SJCRH30 (cell line): Measurements from ENCODE around the gene CSF1R. TPM values are rescaled to one million over a fixed set of nuclear protein-coding genes. Genes with fewer than 3 reads are reported as not detected.

Experiments
- DNase-seq, 2 experiments: peaks; one replicate each; pipeline ENCODE4 v3.0.0-alpha.2; 2015 to 2020
- H3K27ac ChIP-seq: fragments of 250-450 bp; sonication (Bioruptor Pico); 2 replicates; pipeline ENCODE4 v1.5.1; 2020; ENCODE audit warnings: mild to moderate bottlenecking, moderate library complexity
- H3K27me3 ChIP-seq: fragments of 250-450 bp; sonication (Bioruptor Pico); 2 replicates; pipeline ENCODE4 v1.5.1; 2020; ENCODE audit warnings: mild to moderate bottlenecking, moderate library complexity
- H3K36me3 ChIP-seq: fragments of 250-450 bp; sonication (Bioruptor Pico); 2 replicates; pipeline ENCODE4 v1.5.1; 2020; ENCODE audit warnings: mild to moderate bottlenecking, moderate library complexity
- H3K4me1 ChIP-seq: fragments of 250-450 bp; sonication (Bioruptor Pico); 2 replicates; pipeline ENCODE4 v1.5.1; 2020; ENCODE audit warnings: mild to moderate bottlenecking, moderate library complexity
- H3K4me3 ChIP-seq: fragments of 250-450 bp; sonication (Bioruptor Pico); 2 replicates; pipeline ENCODE4 v1.5.1; 2020; ENCODE audit warnings: mild to moderate bottlenecking, moderate library complexity
- H3K9me3 ChIP-seq: fragments of 250-450 bp; sonication (Bioruptor Pico); replicated peaks from 2 replicates; pipeline ENCODE4 v1.5.1; 2020; ENCODE audit warnings: mild to moderate bottlenecking, moderate library complexity
- total RNA-seq: library from RNA; depleted of rRNA; stranded (reverse); fragments of >200 nt; shearing (Covaris generic); gene quantifications from 2 replicates; pipeline ENCODE4 v1.2.3, GENCODE V29; 2014

CSF1R gene
- total RNA-seq, 1 experiment from 2014 or later: 0.06 TPM

DNA sequence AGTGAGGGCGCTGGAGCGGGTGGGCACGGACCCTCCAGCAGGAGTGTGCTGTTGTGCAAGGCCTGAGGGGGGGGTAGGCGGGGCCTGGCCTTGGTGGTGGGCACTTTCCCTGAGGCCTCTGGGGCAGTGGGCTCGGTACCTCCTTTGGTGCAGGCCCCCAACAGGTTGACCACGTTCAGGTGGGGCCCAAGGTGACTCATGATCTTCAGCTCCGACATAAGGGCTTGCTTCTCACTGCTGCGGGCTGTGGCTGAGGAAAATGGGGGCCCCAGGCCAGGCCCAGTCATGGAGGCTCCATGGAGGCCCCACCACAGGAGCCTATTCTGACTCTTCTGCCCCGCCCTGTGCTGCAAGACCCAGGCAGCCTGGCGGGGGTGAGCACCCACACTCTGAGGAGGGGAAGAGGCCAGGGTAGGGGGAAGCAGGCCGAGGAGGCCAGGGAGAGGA, 37.8 kb upstream of the CSF1R start:
- H3K36me3 ChIP-seq: no peaks in the 10 kb centered on the region
- H3K4me3 ChIP-seq: no peak overlapping the region

DNA sequence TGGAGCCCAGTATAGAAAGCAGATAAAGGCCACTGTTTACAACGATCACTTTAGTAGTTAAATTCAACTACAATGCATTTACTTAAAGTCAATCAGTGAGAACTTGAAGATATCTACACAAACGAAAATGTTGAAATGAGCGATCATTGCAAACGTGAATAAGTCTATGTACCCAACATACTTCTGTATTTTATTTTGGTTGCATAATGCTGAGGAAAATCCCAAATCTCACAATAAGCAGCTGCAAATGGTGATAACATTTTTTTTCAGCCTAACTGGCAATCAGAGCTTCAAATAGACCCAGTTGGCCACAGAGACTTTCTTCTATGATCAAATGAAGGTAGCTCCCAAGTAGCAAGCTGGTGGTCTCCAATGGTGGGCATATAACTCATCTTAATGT, 37.2 kb upstream of the CSF1R start:
- Histone ChIP-seq H3K27me3 (no peaks in the 10 kb centered on the region), H3K4me1 (no peaks in the 10 kb centered on the region), H3K9me3 (no peaks in the 10 kb centered on the region), H3K36me3 (no peaks in the 10 kb centered on the region), H3K4me3 (no peak overlapping the region), H3K27ac (no peak overlapping the region)
- no peak for DNase-seq

More for the DNA sequence above, 37.8 kb upstream of the CSF1R start:
- no peak overlapping the region for H3K27ac ChIP-seq
- no peaks in the 10 kb centered on the region for H3K4me1 ChIP-seq
- no peaks in the 10 kb centered on the region for H3K27me3 ChIP-seq
- no peak for DNase-seq
- no peaks in the 10 kb centered on the region for H3K9me3 ChIP-seq

DNA sequence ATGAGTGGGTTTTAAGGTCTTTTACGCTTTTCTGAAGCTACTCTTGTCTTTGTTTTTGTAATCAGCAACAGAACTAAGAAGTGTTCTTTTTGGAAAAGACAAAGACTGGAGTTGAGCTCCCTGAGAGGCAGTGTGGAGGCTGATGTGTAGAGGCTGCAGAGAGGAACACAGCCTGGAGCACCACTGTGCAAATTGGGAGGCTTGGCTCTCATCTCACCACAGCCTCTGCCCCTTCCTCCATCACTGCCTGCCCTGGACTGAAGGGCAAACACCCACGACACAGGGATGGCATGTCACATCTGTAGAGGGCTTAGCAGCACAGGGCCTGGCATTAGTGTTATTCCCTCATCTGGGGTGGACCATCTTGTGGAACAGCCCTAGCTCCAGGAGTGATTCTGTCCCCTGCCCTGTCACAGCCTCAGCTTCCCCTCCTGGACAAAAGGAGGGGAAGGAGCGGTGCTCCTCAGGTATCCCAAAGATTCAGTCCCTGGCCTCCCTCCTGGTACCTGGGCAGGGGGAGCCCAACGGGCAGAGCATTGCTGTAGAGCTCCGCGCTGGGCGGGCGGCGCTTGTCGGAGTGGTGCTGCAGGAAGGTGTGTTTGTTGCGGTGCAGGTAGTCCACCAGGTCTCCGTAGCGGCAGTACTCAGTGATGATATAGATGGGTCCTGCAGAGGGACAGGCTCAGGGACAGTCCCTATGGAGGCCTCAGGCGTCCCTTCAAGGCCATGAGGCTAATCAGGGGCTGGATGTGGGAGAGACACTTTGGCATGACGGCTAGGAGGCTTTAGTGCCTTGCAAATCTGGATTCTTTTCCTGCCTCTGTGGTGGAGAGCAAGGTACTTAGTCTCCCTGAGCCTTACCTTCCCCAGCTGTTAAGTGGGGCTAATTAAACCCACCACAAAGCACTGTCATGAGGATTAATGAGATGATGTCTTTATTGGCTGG, 36.5 kb upstream of the CSF1R start:
- DNase-seq: no peak
- H3K9me3 ChIP-seq: no peaks in the 10 kb centered on the region
- H3K27me3 ChIP-seq: no peaks in the 10 kb centered on the region
- H3K4me1 ChIP-seq: no peaks in the 10 kb centered on the region
- no peak overlapping the region for H3K27ac ChIP-seq
- H3K4me3 ChIP-seq: no peak overlapping the region
- H3K36me3 ChIP-seq: no peaks in the 10 kb centered on the region

DNA sequence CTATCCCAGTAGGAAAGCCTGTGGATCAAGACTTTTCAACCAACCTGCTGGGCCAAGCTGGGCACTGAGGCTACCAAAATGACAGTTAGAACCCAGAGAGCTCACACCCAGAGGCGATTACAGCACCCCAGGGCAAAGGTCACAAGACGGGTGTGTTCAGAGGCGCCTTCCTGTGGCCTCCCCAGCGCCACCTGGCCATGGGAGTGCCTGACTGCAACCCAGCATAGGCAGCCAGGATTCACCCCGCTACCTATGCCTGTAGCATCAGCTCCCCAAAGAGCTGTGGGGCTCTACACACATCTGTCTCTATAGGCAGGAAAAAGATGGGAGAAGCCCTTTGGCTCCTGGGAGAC, 35.8 kb upstream of the CSF1R start:
- Histone ChIP-seq H3K4me3 (no peak overlapping the region), H3K4me1 (no peaks in the 10 kb centered on the region), H3K27ac (no peak overlapping the region), H3K27me3 (no peaks in the 10 kb centered on the region), H3K9me3 (no peaks in the 10 kb centered on the region), H3K36me3 (no peaks in the 10 kb centered on the region)
- DNase-seq: no peak

DNA sequence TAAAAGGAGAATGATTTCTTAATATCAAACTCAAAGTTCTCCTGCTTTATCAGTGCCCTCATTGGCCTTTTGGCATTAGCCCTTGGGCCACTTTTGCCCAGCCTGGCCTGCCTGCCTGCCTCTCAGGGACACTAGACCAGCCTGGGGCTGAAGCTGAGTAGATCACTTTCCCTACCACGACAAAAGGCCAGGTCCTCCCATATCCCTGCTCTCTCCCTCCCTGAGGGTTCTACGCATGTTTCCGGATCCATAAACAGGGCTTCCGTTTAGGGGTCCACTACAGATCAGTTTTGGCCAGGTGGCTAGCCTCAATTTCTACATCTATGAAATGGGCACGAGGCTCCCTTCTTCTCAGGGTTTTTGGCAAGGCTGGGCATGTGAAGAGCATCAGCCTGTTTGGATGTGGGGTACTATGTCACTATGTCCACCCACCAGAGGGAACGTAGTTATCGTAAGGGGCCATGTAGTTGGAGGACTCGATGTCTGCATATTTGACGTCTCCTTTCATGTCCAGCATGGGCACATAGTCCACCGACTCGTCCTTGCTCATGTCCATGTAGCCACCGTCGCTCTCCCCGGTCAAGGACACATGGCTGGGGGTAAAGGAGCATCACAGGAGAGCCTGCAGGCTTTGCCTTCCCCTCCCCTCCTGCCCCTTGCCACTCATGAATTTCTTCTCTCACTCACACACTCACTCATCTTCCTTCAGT, 35.2 kb upstream of the CSF1R start:
- no peaks in the 10 kb centered on the region for H3K4me1 ChIP-seq
- H3K9me3 ChIP-seq: no peaks in the 10 kb centered on the region
- H3K27ac ChIP-seq: no peak overlapping the region
- no peaks in the 10 kb centered on the region for H3K36me3 ChIP-seq
- no peak overlapping the region for H3K4me3 ChIP-seq
- DNase-seq: no peak
- H3K27me3 ChIP-seq: no peaks in the 10 kb centered on the region

DNA sequence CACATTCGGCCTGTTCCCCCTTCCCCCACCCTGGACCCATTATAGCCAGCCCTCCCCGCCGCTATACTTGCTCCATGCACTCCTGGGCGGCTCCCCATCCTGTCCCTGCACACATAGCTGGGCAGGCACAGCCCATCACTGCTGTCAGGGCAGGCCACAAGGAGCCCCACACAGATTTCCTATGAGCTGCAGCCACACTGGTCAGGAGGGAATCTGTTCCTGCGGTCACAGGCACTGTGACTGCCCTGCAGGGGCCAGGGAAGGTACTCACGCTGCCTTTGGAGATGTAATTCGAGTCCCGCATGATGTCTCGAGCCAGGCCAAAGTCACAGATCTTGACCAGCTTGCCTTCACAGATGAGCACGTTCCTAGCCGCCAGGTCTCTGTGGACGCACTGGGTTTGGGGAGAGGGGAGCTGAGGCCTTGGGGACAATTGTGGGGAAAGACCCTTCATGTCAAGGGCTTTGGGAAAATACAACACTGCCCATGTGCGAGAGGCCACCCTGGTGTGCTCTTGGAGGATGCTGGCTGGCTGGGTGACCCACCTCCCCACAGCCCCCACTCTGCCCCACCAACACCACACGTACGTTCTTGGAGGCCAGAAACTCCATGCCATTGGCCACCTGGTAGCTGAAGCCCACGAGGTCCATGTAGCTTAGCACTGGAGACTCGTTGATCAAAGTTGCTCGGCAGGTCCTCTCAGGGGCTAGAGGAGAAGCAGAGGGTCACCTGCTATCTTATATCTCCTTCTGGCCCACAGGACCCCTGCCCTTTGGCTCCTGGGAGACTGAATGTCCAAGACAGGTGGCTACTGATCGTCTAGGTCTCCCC, 34.5 kb upstream of the CSF1R start:
- Histone ChIP-seq H3K27ac (no peak overlapping the region), H3K4me1 (no peaks in the 10 kb centered on the region), H3K9me3 (no peaks in the 10 kb centered on the region), H3K27me3 (no peaks in the 10 kb centered on the region), H3K4me3 (no peak overlapping the region), H3K36me3 (no peaks in the 10 kb centered on the region)
- no peak for DNase-seq

DNA sequence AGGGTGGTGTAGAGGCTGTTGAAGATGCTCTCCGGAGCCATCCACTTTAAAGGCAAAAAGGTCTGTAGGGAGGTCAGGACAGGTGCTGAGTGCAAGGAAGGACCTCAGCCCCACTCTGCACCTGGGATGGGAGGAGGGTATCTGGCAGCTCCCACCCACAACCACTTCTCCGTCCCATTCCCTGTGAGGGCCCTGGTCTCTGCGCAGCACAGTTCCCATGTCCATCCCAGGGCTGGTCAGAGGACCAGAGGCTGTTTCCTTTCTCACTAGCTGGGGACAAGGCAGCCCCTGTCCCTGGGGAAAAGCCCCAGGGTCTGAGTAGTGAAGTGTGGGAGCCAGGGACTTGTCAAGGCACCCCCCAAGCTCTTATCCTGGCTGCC, 33.7 kb upstream of the CSF1R start:
- Histone ChIP-seq H3K27ac (no peak overlapping the region), H3K27me3 (no peaks in the 10 kb centered on the region), H3K4me3 (no peak overlapping the region), H3K9me3 (no peaks in the 10 kb centered on the region), H3K4me1 (no peaks in the 10 kb centered on the region), H3K36me3 (no peaks in the 10 kb centered on the region)
- DNase-seq: no peak

DNA sequence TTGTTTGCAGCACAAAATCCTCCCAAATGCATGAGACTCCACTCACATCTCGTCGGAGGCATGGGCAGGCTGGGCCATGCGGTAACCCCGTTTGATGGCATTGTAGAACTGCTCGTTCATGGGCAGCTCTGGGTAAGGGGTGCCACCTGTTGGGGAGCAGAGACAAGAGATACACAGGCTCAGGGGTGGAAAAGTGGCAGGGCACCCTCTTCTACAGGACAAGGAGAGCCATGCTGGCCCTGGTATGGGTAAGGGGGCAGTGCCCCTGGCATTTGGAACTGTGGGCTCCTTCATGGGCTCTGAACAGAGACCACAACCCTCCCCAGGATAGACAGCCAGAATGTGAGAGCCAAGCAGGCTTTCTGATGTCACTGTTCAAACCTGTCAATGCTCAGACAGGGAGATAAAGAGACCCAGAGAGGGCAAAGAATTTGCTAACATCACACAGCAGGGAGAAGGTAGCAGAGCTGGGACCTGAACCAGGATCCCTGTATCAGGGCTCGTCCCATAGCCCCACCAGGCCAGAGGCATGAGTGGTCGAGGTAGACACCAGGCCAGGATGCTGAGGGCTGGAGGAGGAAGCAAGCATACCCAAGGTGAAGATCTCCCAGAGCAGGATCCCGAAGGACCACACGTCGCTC, 33.2 kb upstream of the CSF1R start:
- DNase-seq: peak in 1 of 2 experiments; percentile 2
- Histone ChIP-seq H3K27ac (no peak overlapping the region), H3K4me3 (no peak overlapping the region), H3K9me3 (no peaks in the 10 kb centered on the region), H3K36me3 (no peaks in the 10 kb centered on the region), H3K27me3 (no peaks in the 10 kb centered on the region), H3K4me1 (no peaks in the 10 kb centered on the region)

DNA sequence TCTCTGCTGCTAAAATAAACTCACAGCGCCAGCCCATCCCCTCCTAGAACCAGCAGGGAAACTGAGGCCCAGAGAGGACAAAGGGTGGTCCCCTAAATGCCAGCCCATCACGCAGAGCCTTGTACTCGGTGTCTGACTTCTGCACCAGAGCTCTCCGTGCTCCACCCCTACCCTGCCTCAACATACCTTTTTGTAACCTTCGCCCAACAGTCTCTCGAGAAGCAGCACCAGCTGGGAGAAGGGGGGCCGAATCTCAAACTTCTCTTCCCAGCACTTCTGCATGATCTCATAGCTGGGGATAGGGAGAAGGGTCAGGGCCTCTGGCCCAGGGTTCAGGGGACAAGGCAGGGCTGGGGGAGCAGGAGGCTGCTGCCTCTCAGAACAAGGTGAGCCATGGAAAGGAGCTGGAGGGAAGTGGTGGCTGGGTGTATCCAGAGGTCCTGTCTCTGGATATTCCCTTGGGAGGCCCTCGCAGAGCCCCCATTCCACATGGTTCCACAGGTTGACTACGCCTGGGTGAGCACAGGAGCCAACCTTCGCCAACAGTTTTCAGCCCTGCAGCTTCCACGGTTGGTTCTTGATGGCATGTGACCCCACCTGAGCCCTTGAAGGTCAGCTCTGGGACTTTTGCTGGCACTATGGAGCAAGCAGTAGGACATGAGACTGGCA, 32.3 kb upstream of the CSF1R start:
- no peaks in the 10 kb centered on the region for H3K4me1 ChIP-seq
- H3K36me3 ChIP-seq: no peaks in the 10 kb centered on the region
- peak in 1 of 2 experiments; percentile 3 for DNase-seq
- H3K4me3 ChIP-seq: no peak overlapping the region
- no peaks in the 10 kb centered on the region for H3K27me3 ChIP-seq
- no peak overlapping the region for H3K27ac ChIP-seq
- H3K9me3 ChIP-seq: no peaks in the 10 kb centered on the region

DNA sequence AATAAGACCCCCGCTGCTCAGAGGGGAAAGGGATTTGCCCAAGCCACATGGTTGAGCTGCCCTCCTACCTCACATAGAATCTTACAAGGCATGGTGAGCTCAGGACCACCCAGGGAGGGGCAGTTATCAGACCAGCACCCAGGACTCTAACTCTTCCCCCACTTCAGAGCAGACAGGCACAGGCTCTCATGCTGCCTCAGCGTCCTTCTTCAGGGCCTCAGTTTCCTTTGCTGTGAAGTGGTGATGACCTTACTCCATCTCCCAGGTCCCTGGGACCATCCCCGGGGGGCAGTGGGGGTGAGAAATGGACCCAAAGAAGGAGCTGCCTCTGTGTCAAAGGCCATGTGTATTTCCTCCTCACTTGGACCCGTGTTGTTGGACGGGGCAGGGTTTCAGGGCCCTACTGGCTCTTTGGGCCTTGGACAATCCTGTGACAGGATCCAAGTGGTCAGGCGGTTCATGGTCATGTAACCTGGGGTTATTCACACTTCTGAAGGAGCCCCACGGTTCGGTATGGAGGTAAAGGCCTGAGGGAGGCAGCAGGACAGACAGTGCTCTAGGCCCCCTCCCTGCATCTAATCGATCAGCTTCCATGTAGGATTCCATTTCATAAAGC, 31.7 kb upstream of the CSF1R start:
- no peaks in the 10 kb centered on the region for H3K9me3 ChIP-seq
- H3K36me3 ChIP-seq: no peaks in the 10 kb centered on the region
- peak in 1 of 2 experiments; percentile 7 for DNase-seq
- no peak overlapping the region for H3K4me3 ChIP-seq
- H3K27ac ChIP-seq: no peak overlapping the region
- H3K4me1 ChIP-seq: peaks cover 3% of the 10 kb centered on the region; the same call in 1 of the 2 replicates
- H3K27me3 ChIP-seq: no peaks in the 10 kb centered on the region

DNA sequence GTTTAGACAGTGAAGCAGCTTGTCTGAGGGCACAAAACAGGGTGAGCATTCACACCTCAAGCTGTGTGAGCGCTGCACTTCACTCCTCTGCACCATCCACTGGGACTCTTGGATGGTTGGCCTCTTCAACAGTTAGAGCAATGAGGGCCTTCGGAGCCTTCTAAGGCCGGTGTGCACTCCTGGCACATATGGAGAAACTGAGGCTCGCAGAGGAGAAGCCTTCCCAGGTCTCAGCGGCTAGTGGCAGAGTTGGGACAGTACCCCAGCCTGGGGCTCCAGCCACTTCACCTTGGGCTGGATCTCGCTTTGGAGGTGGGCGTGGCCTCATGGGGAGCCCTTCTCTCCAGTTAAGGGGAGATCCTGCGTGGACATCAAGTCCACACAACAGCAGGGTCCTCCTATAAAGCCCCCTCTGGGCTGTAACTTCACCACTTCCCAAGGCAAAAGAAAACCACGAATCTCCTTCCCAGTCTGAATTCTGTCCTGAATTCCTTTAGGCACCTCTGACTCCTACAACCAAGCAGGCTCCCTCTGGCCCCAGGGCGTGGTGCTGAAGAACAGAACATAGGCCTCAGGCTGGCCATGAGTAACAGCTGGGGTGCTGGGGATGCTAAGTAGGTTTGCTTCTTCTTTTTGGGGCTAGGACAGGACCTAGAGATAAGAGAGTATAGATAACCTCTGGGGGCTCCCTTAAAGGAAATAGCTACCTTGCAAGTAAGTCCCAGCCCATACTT, 30.5 kb upstream of the CSF1R start:
- Histone ChIP-seq H3K4me1 (peaks cover 12% of the 10 kb centered on the region; the same call in 1 of the 2 replicates), H3K36me3 (no peaks in the 10 kb centered on the region), H3K27me3 (no peaks in the 10 kb centered on the region), H3K27ac (no peak overlapping the region), H3K4me3 (no peak overlapping the region), H3K9me3 (no peaks in the 10 kb centered on the region)
- DNase-seq: peak in 1 of 2 experiments; percentile 28

DNA sequence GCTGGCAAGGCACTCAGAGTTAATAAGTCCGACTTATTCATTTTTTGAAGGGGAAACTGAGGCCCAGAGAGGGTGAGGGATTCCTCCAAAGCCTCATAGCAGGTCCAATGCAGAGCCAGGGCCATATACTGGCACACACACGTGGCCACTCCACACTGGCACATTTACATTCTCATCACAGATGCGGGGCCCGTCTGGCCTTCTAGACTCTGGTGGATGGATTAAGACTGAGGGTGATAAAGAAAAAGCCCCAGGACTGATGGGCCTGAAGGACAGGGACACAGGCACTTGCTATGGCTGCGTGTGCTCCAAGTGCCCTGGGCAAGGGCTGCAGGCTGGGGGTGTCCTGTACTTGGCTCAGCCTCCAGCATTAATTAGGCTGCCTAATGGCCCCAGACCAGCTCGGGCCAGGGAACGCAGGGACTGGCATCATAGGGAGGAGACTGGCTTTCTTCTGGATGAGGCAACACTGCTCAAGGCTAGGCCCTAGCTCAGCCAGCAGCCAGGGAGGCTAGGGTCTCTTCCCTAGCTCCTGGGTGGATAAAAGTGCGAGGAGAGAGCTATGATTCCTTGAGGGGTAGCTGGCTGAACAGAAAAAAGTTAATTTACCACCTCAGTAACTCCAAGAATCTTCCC, 28.5 kb upstream of the CSF1R start:
- Histone ChIP-seq H3K9me3 (no peaks in the 10 kb centered on the region; the same call in 1 of the 2 replicates), H3K4me3 (no peak overlapping the region), H3K36me3 (no peaks in the 10 kb centered on the region), H3K4me1 (peaks cover 12% of the 10 kb centered on the region; the same call in 1 of the 2 replicates), H3K27me3 (no peaks in the 10 kb centered on the region; the same call in 1 of the 2 replicates), H3K27ac (no peak overlapping the region)
- DNase-seq: no peak
